SH-SY5Y (cell line): Measurements from ENCODE around the gene ATG2B.

Source experiments
- GATA2 ChIP-seq: IDR thresholded peaks from 2 replicates; pipeline ENCODE4 v1.6.1; 2011; ENCODE audit warnings: mild to moderate bottlenecking, low read depth, low read length
- GATA3 ChIP-seq: IDR thresholded peaks from 2 replicates; pipeline ENCODE4 v1.6.1; 2011; ENCODE audit warnings: low read depth, mild to moderate bottlenecking, low read length, moderate library complexity

Gene ATG2B

DNA sequence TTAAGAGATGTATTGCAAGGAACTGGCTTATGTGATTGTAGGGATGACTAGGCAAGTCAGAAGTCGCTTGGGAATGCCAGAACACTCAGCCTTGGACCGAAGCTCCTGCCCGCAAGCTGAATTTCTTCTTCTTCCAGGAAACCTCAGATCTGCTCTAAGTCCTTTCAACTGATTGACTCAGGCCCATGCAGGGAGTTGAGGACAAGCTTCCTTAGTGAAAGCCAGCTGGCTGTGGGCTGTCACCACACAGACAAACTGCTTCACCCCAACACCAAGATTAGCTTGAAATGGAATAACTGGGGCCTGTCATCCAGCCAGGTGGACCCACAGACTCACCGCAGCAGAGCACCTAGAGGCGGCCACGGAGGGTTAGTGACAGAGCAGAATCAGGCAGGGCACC, 133.8 kb downstream of the ATG2B start:
- TF ChIP-seq GATA3 (no peak), GATA2 (no peak)
